Cardiac muscle cell (in vitro differentiated cells and primary cell): ENCODE results near the gene ZNF497. TPM values are rescaled to one million over a fixed set of nuclear protein-coding genes. Genes with fewer than 3 reads are reported as not detected.
A peak's percentile ranks its signal among the peaks of the same experiment; 100 is the strongest.

Source experiments
- DNase-seq, 2 donors: peaks; one replicate each; pipeline versions ENCODE4 v3.0.0 to v3.0.0-alpha.2; 2010 to 2017; ENCODE audit warnings: low read depth in 1 of 2, low spot score in 1 of 2
- H3K27ac ChIP-seq: fragments of 200-600 bp; sonication (generic); 2 replicates; pipeline ENCODE4 v1.5.1; 2016
- H3K27me3 ChIP-seq: fragments of 200-600 bp; sonication (generic); 2 replicates; pipeline ENCODE4 v1.6.0; 2016; ENCODE audit warnings: control low read depth
- H3K36me3 ChIP-seq: fragments of 200-600 bp; sonication (generic); 2 replicates; pipeline ENCODE4 v1.5.1; 2016; ENCODE audit warnings: control low read depth
- H3K4me1 ChIP-seq: fragments of 200-600 bp; sonication (generic); 2 replicates; pipeline ENCODE4 v1.8.1; 2017; ENCODE audit warnings: low read depth, mild to moderate bottlenecking, mixed run types
- H3K4me3 ChIP-seq: fragments of 200-600 bp; sonication (generic); 2 replicates; pipeline ENCODE4 v1.5.1; 2016; ENCODE audit warnings: mild to moderate bottlenecking
- H3K9me3 ChIP-seq: fragments of 200-600 bp; sonication (generic); 2 replicates; pipeline ENCODE4 v1.5.1; 2017; ENCODE audit warnings: low read depth, mild to moderate bottlenecking, control low read depth
- polyA plus RNA-seq: library from polyadenylated mRNA; unstranded; fragments of >200 nt; fragmentation: Nextera tagmentation; extraction: Ambion mirVana; gene quantifications from 2 replicates; pipeline ENCODE4 v1.2.1, GENCODE V29; 2016
- total RNA-seq: library from RNA; depleted of rRNA; stranded (reverse); fragments of >200 nt; gene quantifications from 2 replicates; pipeline ENCODE4 v1.2.3, GENCODE V29; 2016
- TF ChIP-seq, protein P1 (sequence below): IDR thresholded peaks from 2 replicates; pipeline ENCODE4 v1.5.1; 2012; ENCODE audit warnings: low read depth, mild to moderate bottlenecking, low read length

Gene ZNF497
- total and polyA plus RNA-seq, 2 experiments from 2014 or later, result 5.8 to 7.6 TPM

DNA sequence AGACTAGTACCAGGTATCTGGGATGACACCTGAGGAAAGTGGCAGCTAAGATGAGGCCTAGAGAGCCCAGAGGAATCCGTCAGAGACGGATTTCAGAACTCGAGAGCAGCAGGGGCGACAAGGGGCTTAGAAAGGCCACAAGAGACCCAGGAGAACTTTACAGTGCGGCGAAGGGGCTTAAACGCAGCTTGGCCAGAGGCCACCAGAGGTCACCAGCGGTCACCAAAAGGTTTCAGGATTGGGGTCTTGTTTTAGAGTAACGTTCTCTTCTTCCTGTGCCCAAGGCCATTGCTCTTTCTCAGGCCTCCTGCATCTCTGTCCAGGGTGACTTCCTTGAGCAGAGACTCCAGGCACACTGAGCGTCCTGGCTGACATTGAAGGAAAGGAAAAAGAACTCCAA lies 33.6 kb downstream of the ZNF497 start:
- Histone ChIP-seq H3K4me3 (no peak overlapping the region), H3K4me1 (no peaks in the 10 kb centered on the region), H3K27me3 (no peaks in the 10 kb centered on the region), H3K9me3 (no peaks in the 10 kb centered on the region), H3K36me3 (no peaks in the 10 kb centered on the region), H3K27ac (no peak overlapping the region)
- TF ChIP-seq, protein P1, sequence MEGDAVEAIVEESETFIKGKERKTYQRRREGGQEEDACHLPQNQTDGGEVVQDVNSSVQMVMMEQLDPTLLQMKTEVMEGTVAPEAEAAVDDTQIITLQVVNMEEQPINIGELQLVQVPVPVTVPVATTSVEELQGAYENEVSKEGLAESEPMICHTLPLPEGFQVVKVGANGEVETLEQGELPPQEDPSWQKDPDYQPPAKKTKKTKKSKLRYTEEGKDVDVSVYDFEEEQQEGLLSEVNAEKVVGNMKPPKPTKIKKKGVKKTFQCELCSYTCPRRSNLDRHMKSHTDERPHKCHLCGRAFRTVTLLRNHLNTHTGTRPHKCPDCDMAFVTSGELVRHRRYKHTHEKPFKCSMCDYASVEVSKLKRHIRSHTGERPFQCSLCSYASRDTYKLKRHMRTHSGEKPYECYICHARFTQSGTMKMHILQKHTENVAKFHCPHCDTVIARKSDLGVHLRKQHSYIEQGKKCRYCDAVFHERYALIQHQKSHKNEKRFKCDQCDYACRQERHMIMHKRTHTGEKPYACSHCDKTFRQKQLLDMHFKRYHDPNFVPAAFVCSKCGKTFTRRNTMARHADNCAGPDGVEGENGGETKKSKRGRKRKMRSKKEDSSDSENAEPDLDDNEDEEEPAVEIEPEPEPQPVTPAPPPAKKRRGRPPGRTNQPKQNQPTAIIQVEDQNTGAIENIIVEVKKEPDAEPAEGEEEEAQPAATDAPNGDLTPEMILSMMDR, result no peak
- DNase-seq, result peak in 1 of 2 donors; percentile 56

DNA sequence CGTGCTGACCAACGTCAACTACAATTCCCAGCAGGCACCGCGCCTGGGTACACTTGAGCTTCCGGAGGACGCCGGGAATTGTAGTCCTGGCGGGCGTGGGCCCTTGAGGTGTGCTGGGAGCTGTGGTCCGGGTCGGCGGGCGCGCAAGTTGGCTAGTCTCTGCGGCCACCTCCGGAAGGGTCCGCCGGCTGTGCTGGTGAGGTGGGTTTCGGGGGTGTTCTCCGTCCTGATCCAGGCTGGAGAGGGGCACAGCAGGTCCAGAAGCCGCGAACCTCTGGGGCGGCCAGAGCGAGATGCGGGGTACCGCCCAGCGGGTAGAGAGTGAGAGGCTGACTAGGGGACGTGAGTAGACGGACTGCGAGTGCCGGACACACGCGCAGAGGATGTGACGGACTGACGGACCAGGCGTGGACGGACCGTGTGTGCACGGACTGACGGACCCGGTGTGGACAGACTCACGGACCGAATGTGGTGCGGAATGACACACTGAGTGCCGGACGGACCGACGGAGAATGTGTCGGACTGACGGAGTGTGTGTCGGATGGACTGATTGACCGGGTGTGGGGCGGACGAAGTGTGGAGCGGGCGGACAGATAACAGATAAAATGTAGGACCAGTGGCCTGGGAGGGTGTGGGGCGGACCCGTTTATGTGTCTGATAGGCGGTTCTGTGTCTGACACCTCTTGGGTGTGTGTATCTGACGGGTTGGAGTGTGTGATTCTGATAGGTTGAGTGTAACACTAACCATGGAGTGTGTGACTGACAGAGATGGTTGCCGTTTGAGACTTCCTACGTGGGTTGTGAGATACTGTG lies 35.4 kb downstream of the ZNF497 start, which contains the start of gene ZSCAN22:
Gene ZSCAN22 (plus strand): TSS at position 81 of the 813 bp plus-strand sequence. CDS start 7,809 bp downstream, outside the sequence.
- H3K27ac ChIP-seq, result peak within 1 kb of the TSS; percentile 25
- H3K9me3 ChIP-seq, result no peaks in the 10 kb centered on the region
- no peaks in the 10 kb centered on the region for H3K4me1 ChIP-seq
- DNase-seq, result peak; percentile 97
- peak within 1 kb of the TSS; percentile 61 for H3K4me3 ChIP-seq
- TF ChIP-seq, protein P1, result no peak
- H3K27me3 ChIP-seq, result no peaks in the 10 kb centered on the region
- H3K36me3 ChIP-seq, result no peaks in the 10 kb centered on the region

DNA sequence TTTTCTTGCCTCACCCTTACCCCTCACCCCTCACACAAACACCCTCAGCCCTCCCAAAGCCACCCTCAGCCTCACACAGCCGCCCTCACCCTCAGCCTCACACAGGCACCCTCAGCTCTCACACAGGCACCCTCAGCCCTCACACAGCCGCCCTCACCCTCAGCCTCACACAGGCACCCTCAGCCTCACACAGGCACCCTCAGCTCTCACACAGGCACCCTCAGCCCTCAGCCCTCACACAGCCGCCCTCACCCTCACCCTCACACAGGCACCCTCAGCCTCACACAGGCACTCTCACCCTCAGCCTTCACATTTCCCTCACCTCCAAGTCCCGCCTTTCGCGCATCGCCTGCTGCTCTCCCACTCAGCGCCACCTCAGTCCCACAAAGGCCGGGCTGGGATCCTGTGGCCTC lies 36.0 kb downstream of the ZNF497 start:
- no peak overlapping the region for H3K27ac ChIP-seq
- TF ChIP-seq, protein P1, result no peak

DNA sequence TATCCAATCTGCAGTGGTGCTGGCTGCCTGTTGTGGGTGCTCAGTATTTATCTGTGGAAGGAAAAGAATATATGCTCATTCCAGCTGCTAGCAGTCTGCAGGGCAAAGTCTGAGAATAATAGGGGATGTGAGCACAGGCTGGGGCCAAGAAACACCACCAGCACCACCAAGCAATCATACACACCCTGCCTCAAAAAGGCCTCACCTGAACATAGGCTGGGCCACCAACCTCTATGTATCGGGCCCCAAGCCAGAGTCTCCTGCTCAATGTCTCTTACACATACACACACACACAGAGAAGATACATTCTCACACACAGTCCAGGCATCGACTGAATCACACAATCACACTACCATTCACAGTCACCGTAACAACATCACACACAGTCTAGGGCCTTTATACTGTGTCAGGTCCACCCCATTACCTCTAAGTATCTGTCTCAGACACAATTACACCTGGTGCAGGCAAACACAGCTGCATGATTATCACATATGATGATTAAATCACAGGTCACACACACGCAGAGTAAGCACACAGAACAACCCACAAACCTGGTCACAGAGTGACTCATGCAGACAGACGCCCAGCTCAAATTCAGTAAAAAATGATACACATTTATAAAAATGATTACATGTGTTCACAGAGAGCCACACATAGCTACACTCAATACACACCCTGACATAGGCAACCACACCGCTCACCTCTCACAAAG lies 37.1 kb downstream of the ZNF497 start:
- Histone ChIP-seq H3K27ac (no peak overlapping the region), H3K9me3 (no peaks in the 10 kb centered on the region), H3K4me3 (peak overlapping the region; percentile 61), H3K27me3 (no peaks in the 10 kb centered on the region), H3K4me1 (no peaks in the 10 kb centered on the region), H3K36me3 (no peaks in the 10 kb centered on the region)
- DNase-seq, result no peak
- TF ChIP-seq, protein P1, result no peak

More for the DNA sequence above, 36.0 kb downstream of the ZNF497 start:
- no peaks in the 10 kb centered on the region for H3K4me1 ChIP-seq
- H3K4me3 ChIP-seq, result peak overlapping the region; percentile 61
- H3K9me3 ChIP-seq, result no peaks in the 10 kb centered on the region
- DNase-seq, result no peak
- H3K36me3 ChIP-seq, result no peaks in the 10 kb centered on the region
- H3K27me3 ChIP-seq, result no peaks in the 10 kb centered on the region

DNA sequence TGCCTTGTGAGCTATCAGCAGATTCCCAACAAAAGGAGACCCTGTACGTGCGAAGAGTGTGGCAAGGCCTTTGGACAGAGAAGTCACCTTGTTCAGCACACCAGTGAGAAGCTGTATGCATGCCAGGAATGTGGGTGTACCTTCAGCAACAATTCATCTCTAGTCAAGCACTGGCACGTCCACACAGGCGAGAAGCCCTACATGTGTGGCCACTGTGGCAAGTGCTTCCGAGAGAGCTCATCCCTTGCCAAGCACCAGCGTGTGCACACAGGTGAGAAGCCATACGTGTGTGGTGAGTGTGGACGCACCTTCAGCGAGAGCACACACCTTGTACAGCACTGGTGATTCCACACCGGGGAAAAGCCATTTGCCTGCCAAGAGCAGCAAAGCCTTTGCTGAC lies 43.3 kb downstream of the ZNF497 start:
- Histone ChIP-seq H3K36me3 (no peaks in the 10 kb centered on the region), H3K9me3 (no peaks in the 10 kb centered on the region), H3K4me1 (no peaks in the 10 kb centered on the region), H3K4me3 (no peak overlapping the region), H3K27ac (no peak overlapping the region), H3K27me3 (no peaks in the 10 kb centered on the region)
- DNase-seq, result no peak
- TF ChIP-seq, protein P1, result no peak
